IPS DF 6.9 (cell line): ENCODE data around the gene SMIM44.
A peak's percentile ranks its signal among the peaks of the same experiment; 100 is the strongest.

ENCODE experiments used
- DNase-seq: peaks from one replicate; pipeline ENCODE4 v3.0.0-alpha.2; 2013; ENCODE audit warnings: low read depth, low spot score
- H3K27ac ChIP-seq: one replicate; pipeline ENCODE4 v1.5.1; 2013; ENCODE audit warnings: low read length, control low read depth
- H3K27me3 ChIP-seq: 2 replicates; pipeline ENCODE4 v1.6.1; 2013; ENCODE audit warnings: mild to moderate bottlenecking, low read length; ENCODE audit not compliant: control insufficient read depth, insufficient read depth
- H3K36me3 ChIP-seq: 2 replicates; pipeline ENCODE4 v1.6.1; 2013; ENCODE audit warnings: low read length; ENCODE audit not compliant: control insufficient read depth, insufficient read depth
- H3K4me1 ChIP-seq: 2 replicates; pipeline ENCODE4 v1.6.1; 2013; ENCODE audit warnings: low read length; ENCODE audit not compliant: control insufficient read depth, insufficient read depth
- H3K4me3 ChIP-seq: 2 replicates; pipeline ENCODE4 v1.5.1; 2013; ENCODE audit warnings: mild to moderate bottlenecking, low read length
- H3K9me3 ChIP-seq: 2 replicates; pipeline ENCODE4 v1.6.1; 2013; ENCODE audit warnings: low read length, inconsistent platforms; ENCODE audit not compliant: control insufficient read depth, insufficient read depth
- WGBS: extraction: QIAGEN DNeasy Blood & Tissue Kit; methylation state at CpG from one replicate; pipeline ENCODE4 v1.1.7; 2013; ENCODE audit warnings: mixed read lengths, missing lambda C conversion rate; ENCODE audit not compliant: insufficient read length, insufficient coverage; 5-methylcytosine and 5-hydroxymethylcytosine counted together

The SMIM44 gene

DNA sequence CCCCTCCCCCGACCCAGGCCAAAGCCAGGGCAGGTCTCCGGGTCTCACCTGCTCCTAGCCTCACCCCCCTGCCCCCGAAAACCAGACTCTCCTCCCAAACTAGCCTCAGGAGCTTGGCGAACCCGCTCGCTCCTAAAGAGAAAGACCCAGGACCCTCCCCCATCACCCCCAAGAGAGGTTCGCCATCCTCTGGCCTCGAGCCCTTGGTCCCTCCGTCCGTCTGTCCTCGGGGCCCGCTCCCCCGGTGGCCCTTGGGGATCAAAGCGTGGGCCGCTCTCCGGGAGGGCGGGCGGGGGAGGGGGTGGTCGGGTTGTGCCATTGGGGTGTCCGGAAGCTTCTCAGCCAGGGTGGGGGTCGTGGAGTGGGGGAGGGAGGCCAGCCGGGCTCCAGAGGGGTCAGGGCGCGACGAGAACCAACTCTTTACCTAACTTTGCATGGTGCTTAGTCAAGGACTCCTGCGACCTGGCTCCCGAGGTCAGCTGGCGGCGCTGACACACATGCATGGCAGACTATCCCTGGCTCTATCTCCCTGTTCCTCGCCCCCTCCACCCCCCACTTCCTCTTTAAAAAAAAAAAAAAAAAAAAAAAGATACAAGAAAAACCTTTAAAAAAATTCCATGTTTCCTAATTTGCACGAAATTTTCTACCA, 18.5 kb downstream of the SMIM44 start:
- Histone ChIP-seq H3K4me1 (0 out of 2 replicates have a peak, but pooled peaks cover 2% of the 10 kb centered on the region), H3K9me3 (no peaks in the 10 kb centered on the region), H3K4me3 (peak overlapping the region; percentile 1; the same call in 1 of the 2 replicates), H3K27me3 (peaks cover 18% of the 10 kb centered on the region), H3K36me3 (no peaks in the 10 kb centered on the region), H3K27ac (no peak overlapping the region)
- DNase-seq: no peak
- no CpG with 5 or more reads among the region's 31 CpGs for WGBS

DNA sequence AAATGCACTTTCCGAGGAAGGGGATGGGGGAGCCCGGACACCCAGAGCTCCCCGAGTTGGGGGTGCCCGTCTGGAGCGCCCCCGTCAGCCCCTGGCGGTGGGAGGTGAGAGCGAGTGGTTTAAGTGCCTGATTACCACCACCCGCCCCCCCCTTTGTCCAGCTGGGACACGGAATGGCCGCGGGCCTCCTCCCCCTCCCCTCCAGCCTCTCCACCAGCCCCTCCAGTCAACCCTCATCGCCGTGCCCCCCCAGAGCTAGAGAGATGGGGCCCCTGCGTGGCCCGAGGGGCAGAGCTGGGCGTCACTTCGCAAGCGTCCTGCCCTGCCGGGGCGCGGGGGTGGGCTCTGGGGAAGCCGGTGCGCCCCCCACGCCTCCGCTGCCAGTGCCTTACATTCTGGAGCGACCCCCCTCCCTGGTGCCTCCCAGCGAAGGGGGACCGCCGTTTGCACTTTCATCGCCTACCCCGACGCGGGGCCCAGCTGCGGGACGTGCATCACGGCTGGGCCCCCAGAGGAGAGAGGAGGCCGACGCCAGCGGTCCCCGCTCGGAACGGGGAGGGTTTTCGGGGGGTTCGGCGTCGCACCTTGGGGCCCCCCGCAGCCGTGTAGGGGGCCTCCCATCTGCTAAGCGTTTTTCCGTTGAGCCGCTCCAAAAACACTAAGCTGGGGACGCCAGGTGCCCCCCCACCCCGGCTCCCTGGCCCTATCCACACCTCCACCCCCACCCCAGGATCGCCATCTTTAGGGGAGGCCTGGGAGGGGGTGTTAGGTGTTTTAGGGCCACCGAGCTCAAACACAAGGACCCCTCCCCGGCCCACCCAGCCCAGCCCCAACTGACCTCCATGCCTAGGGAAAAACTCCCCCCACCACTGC, 19.3 kb downstream of the SMIM44 start:
- DNase-seq: no peak

DNA sequence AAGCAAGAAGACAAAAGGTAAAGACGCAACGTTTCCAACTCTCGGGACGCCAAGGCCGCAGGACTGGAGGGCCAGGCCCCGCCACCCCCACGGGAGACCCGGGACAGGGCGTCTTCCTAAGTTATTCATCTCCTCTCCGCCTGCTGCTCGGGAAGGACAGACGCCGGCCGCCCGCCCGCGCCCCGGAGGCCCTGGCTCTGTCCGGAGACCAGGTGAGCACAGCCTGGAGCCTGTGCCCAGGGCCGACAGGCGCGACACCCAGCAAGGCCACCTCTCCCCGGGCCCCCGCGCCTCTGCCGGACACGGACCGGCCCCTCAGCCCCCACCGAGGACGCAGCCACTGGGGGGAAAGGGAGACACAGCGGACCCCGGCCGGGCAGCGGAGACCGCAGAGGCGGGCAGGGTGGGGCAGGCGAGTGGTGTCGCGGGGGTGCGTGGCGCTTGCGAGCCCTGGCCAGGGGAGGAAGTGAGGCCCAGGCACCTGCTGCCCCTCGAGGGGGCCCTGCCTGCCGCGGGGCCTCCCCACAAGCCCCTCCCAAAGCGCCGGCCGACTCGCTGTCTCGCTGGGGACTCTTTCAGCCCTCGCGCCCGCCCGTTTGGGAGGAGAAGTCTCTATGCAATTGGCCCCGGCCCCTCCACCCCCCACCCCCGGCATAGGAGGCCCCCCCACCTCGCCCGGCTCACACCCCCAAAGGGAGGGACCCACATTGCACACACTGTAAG, 20.1 kb downstream of the SMIM44 start:
- Histone ChIP-seq H3K27ac (no peak overlapping the region), H3K9me3 (no peaks in the 10 kb centered on the region), H3K4me3 (peak overlapping the region; percentile 21; the same call in 1 of the 2 replicates), H3K27me3 (peaks cover 18% of the 10 kb centered on the region), H3K4me1 (peaks cover 3% of the 10 kb centered on the region; the same call in 1 of the 2 replicates), H3K36me3 (no peaks in the 10 kb centered on the region)
- DNase-seq: no peak
- no CpG with 5 or more reads among the region's 58 CpGs for WGBS

More for the DNA sequence above, 19.3 kb downstream of the SMIM44 start:
- peak overlapping the region; percentile 20; the same call in 1 of the 2 replicates for H3K4me3 ChIP-seq
- peaks cover 18% of the 10 kb centered on the region for H3K27me3 ChIP-seq
- H3K4me1 ChIP-seq: peaks cover 2% of the 10 kb centered on the region; the same call in 1 of the 2 replicates
- no peaks in the 10 kb centered on the region for H3K9me3 ChIP-seq
- no peak overlapping the region for H3K27ac ChIP-seq
- WGBS: no CpG with 5 or more reads among the region's 57 CpGs
- H3K36me3 ChIP-seq: no peaks in the 10 kb centered on the region

DNA sequence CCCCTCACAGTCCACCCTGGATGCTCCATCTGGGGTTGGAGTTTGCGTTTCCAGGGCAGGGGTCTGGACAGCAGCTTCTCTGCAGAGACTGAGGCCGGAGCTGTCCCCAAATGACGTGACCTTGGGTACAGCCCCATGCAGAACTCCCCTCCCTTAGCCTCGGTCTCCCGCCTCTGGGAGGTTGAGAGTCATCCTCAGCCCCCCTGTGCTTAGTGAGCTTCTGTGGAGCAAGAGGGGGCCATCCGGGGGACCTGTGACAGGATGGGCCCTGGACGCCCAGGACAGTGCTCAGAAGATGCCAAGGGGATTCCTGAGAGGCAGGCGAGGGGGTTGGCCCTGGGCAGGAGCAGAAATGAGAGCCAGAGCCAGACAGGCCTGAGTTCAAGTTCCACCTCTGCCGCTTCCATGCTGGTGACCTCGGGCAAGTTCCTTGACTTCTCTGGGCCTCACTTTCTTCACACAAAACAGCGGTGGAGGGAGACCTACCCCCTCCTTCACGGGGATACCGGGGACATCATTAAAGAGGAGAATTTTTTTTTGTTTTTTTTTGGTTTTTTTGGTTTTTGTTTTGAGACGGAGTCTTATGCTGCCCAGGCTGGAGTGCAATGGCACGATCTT, 23.2 kb downstream of the SMIM44 start:
- H3K9me3 ChIP-seq: no peaks in the 10 kb centered on the region
- H3K4me1 ChIP-seq: peaks cover 6% of the 10 kb centered on the region; the same call in 1 of the 2 replicates
- WGBS: no CpG with 5 or more reads among the region's 15 CpGs
- no peaks in the 10 kb centered on the region for H3K36me3 ChIP-seq
- no peak overlapping the region for H3K4me3 ChIP-seq
- H3K27ac ChIP-seq: no peak overlapping the region
- H3K27me3 ChIP-seq: peaks cover 23% of the 10 kb centered on the region
- DNase-seq: no peak

- no CpG with 5 or more reads among the region's 26 CpGs for WGBS
- no peak for DNase-seq
These were observed 24.0 kb downstream of the SMIM44 start for GRCh38 chr19:3459089-3459881.

DNA sequence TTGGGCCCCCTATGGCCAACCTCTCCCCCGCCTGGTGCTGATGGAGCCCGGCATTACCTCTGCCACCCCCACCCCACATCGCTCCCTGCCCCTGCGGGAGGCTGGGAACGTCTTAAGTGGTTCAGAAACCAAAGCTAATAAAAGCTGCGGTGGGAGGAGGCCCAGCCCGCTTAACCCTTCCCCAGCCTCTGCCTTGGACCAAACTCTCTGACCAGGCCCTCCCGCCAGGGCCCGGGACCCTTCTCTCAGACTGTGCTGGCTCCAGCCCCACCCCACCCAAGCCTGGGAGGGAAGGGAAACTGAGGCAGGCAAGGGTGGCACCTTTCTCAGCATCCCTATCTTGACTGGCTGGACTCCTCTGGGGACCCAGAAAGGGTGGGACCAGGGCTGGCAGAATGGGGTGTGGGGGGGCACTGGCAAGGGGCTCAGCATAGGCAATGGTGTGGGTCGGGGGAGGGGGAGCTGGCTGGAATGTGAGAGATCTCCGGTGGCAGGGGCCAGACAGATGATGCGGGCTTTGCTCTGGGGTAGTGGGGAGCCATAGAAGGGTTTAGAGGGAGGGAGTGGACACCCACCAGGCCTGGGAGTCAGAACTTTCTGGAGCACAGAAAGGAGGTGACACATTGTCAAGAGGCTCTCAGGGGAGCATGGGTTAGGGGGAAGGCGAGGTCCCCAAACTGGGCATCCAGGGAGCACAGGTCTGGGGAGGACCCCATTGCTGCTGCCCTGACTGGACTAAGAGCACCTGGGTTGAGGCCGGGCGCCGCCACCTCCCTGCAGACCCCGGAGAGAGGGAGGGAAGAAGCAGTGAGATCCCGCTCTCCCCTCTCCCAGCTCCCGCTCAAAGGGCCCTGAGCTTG, 24.8 kb downstream of the SMIM44 start:
- DNase-seq: no peak
- Histone ChIP-seq H3K27me3 (peaks cover 15% of the 10 kb centered on the region), H3K27ac (no peak overlapping the region), H3K9me3 (no peaks in the 10 kb centered on the region), H3K36me3 (no peaks in the 10 kb centered on the region), H3K4me3 (no peak overlapping the region), H3K4me1 (peaks cover 4% of the 10 kb centered on the region; the same call in 1 of the 2 replicates)
- WGBS: no CpG with 5 or more reads among the region's 19 CpGs

More at GRCh38 chr19:3459089-3459881, 24.0 kb downstream of the SMIM44 start:
- Histone ChIP-seq H3K27me3 (peaks cover 22% of the 10 kb centered on the region), H3K27ac (no peak overlapping the region), H3K4me1 (peaks cover 6% of the 10 kb centered on the region; the same call in 1 of the 2 replicates), H3K4me3 (peak overlapping the region; percentile 3; the same call in 1 of the 2 replicates), H3K36me3 (no peaks in the 10 kb centered on the region), H3K9me3 (no peaks in the 10 kb centered on the region)

GRCh38 chr19:3457528-3458228, 25.6 kb downstream of the SMIM44 start:
- Histone ChIP-seq H3K9me3 (no peaks in the 10 kb centered on the region), H3K27me3 (peaks cover 8% of the 10 kb centered on the region), H3K4me1 (peaks cover 4% of the 10 kb centered on the region; the same call in 1 of the 2 replicates), H3K36me3 (no peaks in the 10 kb centered on the region), H3K27ac (no peak overlapping the region), H3K4me3 (no peak overlapping the region)
- no peak for DNase-seq
- WGBS: no CpG with 5 or more reads among the region's 22 CpGs

DNA sequence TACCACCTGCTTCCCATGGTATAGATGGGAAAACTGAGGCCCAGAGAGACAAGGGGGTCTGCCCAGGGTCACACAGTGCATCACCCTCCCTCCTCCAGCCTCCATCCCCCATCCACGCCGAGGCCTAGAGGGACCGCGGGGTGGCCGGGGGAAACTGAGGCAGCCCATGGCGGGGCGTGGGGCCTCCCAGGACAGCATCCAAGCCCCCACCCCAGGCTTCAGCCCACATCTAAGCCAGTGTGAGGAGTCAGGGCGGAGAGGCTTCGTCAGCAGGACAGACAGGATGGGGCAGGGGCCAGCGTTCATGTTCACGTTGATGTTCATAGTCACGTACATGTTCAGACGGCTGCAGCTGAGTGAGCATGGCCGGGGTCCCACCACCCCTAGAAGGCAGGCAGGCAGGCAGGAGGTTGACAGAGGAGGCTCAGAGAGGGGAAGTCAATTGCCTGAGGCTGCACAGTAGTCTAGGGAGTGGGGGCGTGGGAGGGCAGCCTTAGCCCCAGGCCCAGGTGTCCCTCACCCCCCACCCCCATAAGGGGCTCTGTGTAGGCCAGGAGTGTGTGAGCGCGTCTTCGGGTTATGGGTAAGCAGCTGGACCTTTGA, 26.2 kb downstream of the SMIM44 start:
- Histone ChIP-seq H3K9me3 (no peaks in the 10 kb centered on the region), H3K36me3 (no peaks in the 10 kb centered on the region), H3K4me3 (no peak overlapping the region), H3K4me1 (peaks cover 4% of the 10 kb centered on the region; the same call in 1 of the 2 replicates), H3K27me3 (peaks cover 4% of the 10 kb centered on the region; the same call in 1 of the 2 replicates), H3K27ac (no peak overlapping the region)
- no CpG with 5 or more reads among the region's 18 CpGs for WGBS
- DNase-seq: no peak
